H1 (cell line): ENCODE results near the gene RNF214. TPM values are rescaled to one million over a fixed set of nuclear protein-coding genes. Genes with fewer than 3 reads are reported as not detected.

Experiments
- CTCF ChIA-PET: fragments of 300-600 bp; sonication (Branson Sonifier 250); formaldehyde crosslinking; loops from one replicate; lab custom pipeline; 2021; ENCODE audit not compliant: partially characterized antibody; lab: Charles Lee
- POLR2A ChIA-PET: fragments of 300-600 bp; sonication (Branson Sonifier 250); formaldehyde crosslinking; loops from one replicate; lab custom pipeline; 2021; ENCODE audit warnings: inconsistent platforms; ENCODE audit not compliant: partially characterized antibody; lab: Charles Lee
- DNase-seq, 2 experiments: peaks; one replicate each; pipeline versions ENCODE4 v3.0.0 to v3.0.0-alpha.2; 2010 to 2022; ENCODE audit warnings: low spot score in 2 of 2, low read depth in 1 of 2, mixed read lengths in 1 of 2
- FAIRE-seq: peaks from 2 replicates; lab custom pipeline; 2011; peaks lifted over from hg19 to GRCh38; lab: Jason Lieb, UNC
- H2AFZ ChIP-seq: 2 replicates; pipeline ENCODE4 v1.8.1; 2012; ENCODE audit warnings: low read length, inconsistent platforms
- H2AK5ac ChIP-seq: 2 replicates; pipeline ENCODE4 v1.6.1; 2013; ENCODE audit warnings: low read depth, low read length
- H2BK120ac ChIP-seq: replicated peaks from 2 replicates; pipeline ENCODE3; 2013; ENCODE audit warnings: low read depth, low read length, inconsistent platforms
- H2BK12ac ChIP-seq: 2 replicates; pipeline ENCODE4 v1.6.1; 2013; ENCODE audit warnings: low read depth, low read length
- H2BK15ac ChIP-seq: 2 replicates; pipeline ENCODE4 v1.6.1; 2013; ENCODE audit warnings: low read length
- H2BK20ac ChIP-seq: 2 replicates; pipeline ENCODE4 v1.6.1; 2013; ENCODE audit warnings: low read length
- H2BK5ac ChIP-seq: 2 replicates; pipeline ENCODE4 v1.6.1; 2013; ENCODE audit warnings: low read depth, low read length
- H3K14ac ChIP-seq: 2 replicates; pipeline ENCODE4 v1.6.1; 2013; ENCODE audit warnings: inconsistent platforms; ENCODE audit not compliant: insufficient read length
- H3K18ac ChIP-seq: 2 replicates; pipeline ENCODE4 v1.6.1; 2013; ENCODE audit warnings: low read length; ENCODE audit errors: extremely low read depth
- H3K23ac ChIP-seq: 2 replicates; pipeline ENCODE4 v1.6.1; 2013; ENCODE audit warnings: inconsistent platforms; ENCODE audit not compliant: insufficient read length
- H3K23me2 ChIP-seq: 2 replicates; pipeline ENCODE4 v1.6.1; 2013; ENCODE audit warnings: low read depth, low read length
- H3K27ac ChIP-seq: 2 replicates; pipeline ENCODE4 v1.6.1; 2011; ENCODE audit warnings: low read depth, low read length, inconsistent platforms
- H3K27me3 ChIP-seq, 4 experiments: replicated peaks in 1 of 4; 1 replicate in 1 of 4; 2 replicates in 3 of 4; pipeline versions ENCODE4 v1.6.1 to v1.8.1; 2011 to 2013; ENCODE audit warnings: low read length in 3 of 4, mild to moderate bottlenecking in 3 of 4, inconsistent platforms in 2 of 4, mixed read lengths in 2 of 4, moderate library complexity in 1 of 4; ENCODE audit not compliant: control insufficient read depth in 3 of 4, insufficient read depth in 3 of 4; ENCODE audit errors: extremely low read depth in 1 of 4
- H3K36me3 ChIP-seq, 4 experiments: 2 replicates each; pipeline versions ENCODE4 v1.6.1 to v1.8.1; 2011 to 2013; ENCODE audit warnings: mild to moderate bottlenecking in 4 of 4, low read length in 3 of 4, moderate library complexity in 2 of 4, control low read depth in 1 of 4, inconsistent platforms in 1 of 4; ENCODE audit not compliant: insufficient read depth in 4 of 4, control insufficient read depth in 2 of 4
- H3K4ac ChIP-seq: replicated peaks from 2 replicates; pipeline ENCODE3; 2013; ENCODE audit warnings: low read length, low read depth, mixed read lengths, inconsistent platforms; ENCODE audit not compliant: insufficient read length
- H3K4me1 ChIP-seq, 4 experiments: replicated peaks in 1 of 4; 1 replicate in 1 of 4; 2 replicates in 3 of 4; pipeline versions ENCODE4 v1.6.1 to v1.8.1; 2011 to 2013; ENCODE audit warnings: low read length in 3 of 4, inconsistent platforms in 2 of 4, mixed read lengths in 1 of 4; ENCODE audit not compliant: insufficient read depth in 4 of 4, control insufficient read depth in 3 of 4
- H3K4me2 ChIP-seq, 2 experiments: 2 replicates each; pipeline versions ENCODE4 v1.6.1 to v1.8.1; 2011 to 2013; ENCODE audit warnings: low read depth in 2 of 2, low read length in 2 of 2, control low read depth in 1 of 2, inconsistent platforms in 1 of 2, mild to moderate bottlenecking in 1 of 2; ENCODE audit not compliant: insufficient read depth in 1 of 2
- H3K4me3 ChIP-seq, 4 experiments: fragments of 200-600, 300-600 bp in 1 of 4; sonication (generic), shearing (Covaris generic), sonication (Bioruptor Twin) in 1 of 4; 2 replicates each; pipeline versions ENCODE4 v1.5.1 to v1.8.1; 2011 to 2016; ENCODE audit warnings: low read length in 4 of 4, low read depth in 3 of 4, control low read depth in 2 of 4, inconsistent platforms in 2 of 4, mild to moderate bottlenecking in 2 of 4, mixed read lengths in 1 of 4, moderate library complexity in 1 of 4; ENCODE audit not compliant: insufficient read depth in 2 of 4; ENCODE audit errors: extremely low read depth in 1 of 4
- H3K56ac ChIP-seq: replicated peaks from 2 replicates; pipeline ENCODE3; 2013; ENCODE audit warnings: low read depth, mild to moderate bottlenecking, mixed read lengths, low read length, inconsistent platforms; ENCODE audit not compliant: insufficient read length
- H3K79me1 ChIP-seq: 2 replicates; pipeline ENCODE4 v1.6.1; 2013; ENCODE audit warnings: low read depth, low read length, control low read depth
- H3K79me2 ChIP-seq, 2 experiments: 2 replicates each; pipeline versions ENCODE4 v1.6.1 to v1.8.1; 2012 to 2013; ENCODE audit warnings: low read length in 2 of 2, mild to moderate bottlenecking in 2 of 2, inconsistent platforms in 1 of 2; ENCODE audit not compliant: insufficient read depth in 2 of 2, control insufficient read depth in 1 of 2
- H3K9ac ChIP-seq, 4 experiments: replicated peaks in 1 of 4; 1 replicate in 1 of 4; 2 replicates in 3 of 4; pipeline versions ENCODE4 v1.6.1 to v1.8.1; 2011 to 2013; ENCODE audit warnings: low read depth in 3 of 4, low read length in 3 of 4, control low read depth in 2 of 4, mild to moderate bottlenecking in 2 of 4, moderate library complexity in 2 of 4, inconsistent platforms in 1 of 4; ENCODE audit errors: extremely low read depth in 1 of 4
- H3K9me3 ChIP-seq, 2 experiments: 2 replicates each; pipeline versions ENCODE4 v1.6.1 to v1.8.1; 2012 to 2013; ENCODE audit warnings: mild to moderate bottlenecking in 2 of 2, moderate library complexity in 2 of 2, control low read depth in 1 of 2, inconsistent platforms in 1 of 2, low read depth in 1 of 2, low read length in 1 of 2, mixed read lengths in 1 of 2; ENCODE audit not compliant: insufficient read depth in 2 of 2
- H4K20me1 ChIP-seq, 2 experiments: replicated peaks in 1 of 2; 2 replicates each; pipeline versions ENCODE3 to v1.8.1; 2011 to 2013; ENCODE audit warnings: inconsistent platforms in 2 of 2, low read length in 2 of 2, mild to moderate bottlenecking in 1 of 2; ENCODE audit not compliant: insufficient read depth in 2 of 2, control insufficient read depth in 1 of 2
- H4K5ac ChIP-seq: 2 replicates; pipeline ENCODE4 v1.6.1; 2013; ENCODE audit warnings: low read length, low read depth, mixed read lengths, inconsistent platforms; ENCODE audit not compliant: insufficient read length
- H4K8ac ChIP-seq: 2 replicates; pipeline ENCODE4 v1.8.0; 2013; ENCODE audit warnings: mild to moderate bottlenecking, moderate library complexity, low read length, inconsistent platforms; ENCODE audit not compliant: insufficient read depth; ENCODE audit errors: extremely low read depth
- H4K91ac ChIP-seq: replicated peaks from 2 replicates; pipeline ENCODE3; 2013; ENCODE audit warnings: low read length, mixed read lengths, inconsistent platforms; ENCODE audit not compliant: insufficient read length
- CREB1 ChIP-seq: IDR thresholded peaks from 2 replicates; pipeline ENCODE4 v1.6.1; 2012; ENCODE audit warnings: inconsistent platforms
- EP300 ChIP-seq, 2 experiments: IDR thresholded peaks; 1 replicate in 1 of 2; 2 replicates in 1 of 2; pipeline ENCODE4 v1.6.1; 2011 to 2012; ENCODE audit warnings: low read depth in 2 of 2, low read length in 2 of 2, mild to moderate bottlenecking in 2 of 2, borderline replicate concordance in 1 of 2, inconsistent platforms in 1 of 2, moderate library complexity in 1 of 2
- HDAC6 ChIP-seq: IDR thresholded peaks from one replicate; pipeline ENCODE4 v1.7.1; 2012; ENCODE audit warnings: low read depth, mild to moderate bottlenecking, inconsistent platforms, low read length, moderate library complexity
- JUND ChIP-seq: IDR thresholded peaks from 2 replicates; pipeline ENCODE4 v1.6.1; 2011; ENCODE audit warnings: mild to moderate bottlenecking, improper control_type of control experiment, low read length
- KDM1A ChIP-seq: fragments of 200-600, 300-600 bp; sonication (generic); IDR thresholded peaks from 2 replicates; pipeline ENCODE4 v1.7.1; 2016; ENCODE audit warnings: mild to moderate bottlenecking, low read length, borderline replicate concordance
- MAFK ChIP-seq: IDR thresholded peaks from 2 replicates; pipeline ENCODE4 v1.6.1; 2012; ENCODE audit warnings: low read depth, mild to moderate bottlenecking, improper control_type of control experiment, low read length
- NRF1 ChIP-seq: IDR thresholded peaks from 2 replicates; pipeline ENCODE4 v1.6.1; 2011; ENCODE audit warnings: mild to moderate bottlenecking, low read depth, low read length, improper control_type of control experiment
- SIN3A ChIP-seq, 2 experiments: IDR thresholded peaks in 1 of 2; conservative IDR thresholded peaks in 1 of 2; 2 replicates each; pipeline ENCODE4 v1.6.1; 2011 to 2012; ENCODE audit warnings: low read length in 2 of 2, improper control_type of control experiment in 1 of 2, low read depth in 1 of 2, mild to moderate bottlenecking in 1 of 2
- SIRT6 ChIP-seq: IDR thresholded peaks from one replicate; pipeline ENCODE4 v1.7.1; 2012; ENCODE audit warnings: low read length, inconsistent platforms
- TAF7 ChIP-seq: optimal IDR thresholded peaks from 2 replicates; pipeline ENCODE3; 2011; ENCODE audit warnings: low read depth, mild to moderate bottlenecking, inconsistent platforms, low read length, moderate library complexity, borderline replicate concordance
- WGBS, 2 experiments: shearing (Covaris generic) in 1 of 2; methylation state at CpG; one replicate each; pipeline versions ENCODE4 v1.1.6 to v1.1.7; 2013 to 2015; ENCODE audit warnings: low lambda C conversion rate in 2 of 2, mixed read lengths in 2 of 2, inconsistent platforms in 1 of 2, low coverage in 1 of 2, missing lambda C conversion rate in 1 of 2; ENCODE audit not compliant: insufficient replicate concordance in 2 of 2, insufficient coverage in 1 of 2, insufficient read length in 1 of 2; ENCODE audit errors: extremely low coverage in 1 of 2, missing lambda C conversion rate in 1 of 2; 5-methylcytosine and 5-hydroxymethylcytosine counted together
- polyA plus RNA-seq, 7 experiments: library from polyadenylated mRNA; depleted of rRNA in 3 of 7; stranded (reverse) in 5 of 7; unstranded in 2 of 7; fragments of >200 nt in 5 of 7; fragments of 200-250 nt in 2 of 7; gene quantifications; 1 replicate in 5 of 7; 2 replicates in 1 of 7; 4 replicates in 1 of 7; pipeline versions ENCODE4 v1.2.1 to v1.2.3, GENCODE V29; 2011 to 2013; ENCODE audit warnings: missing spikeins in 2 of 7, mixed read lengths in 2 of 7
- total RNA-seq: library from RNA; stranded (reverse); fragmentation: NEBNext Ultra II Directional; extraction: Animal tissue kit (Norgen Biotek cat#: 25700); gene quantifications from 2 replicates; pipeline ENCODE4 v1.2.1, GENCODE V29; 2021
- TF ChIP-seq, protein P1 (sequence below): IDR thresholded peaks from 2 replicates; pipeline ENCODE4 v1.6.1; 2012; ENCODE audit warnings: low read length, inconsistent platforms

RNF214 gene
- total and polyA plus RNA-seq, 2 of the 8 experiments (the other 6 are each of a cell fraction or from before 2014, with no cell fraction given), result 34.9 to 35.6 TPM

DNA sequence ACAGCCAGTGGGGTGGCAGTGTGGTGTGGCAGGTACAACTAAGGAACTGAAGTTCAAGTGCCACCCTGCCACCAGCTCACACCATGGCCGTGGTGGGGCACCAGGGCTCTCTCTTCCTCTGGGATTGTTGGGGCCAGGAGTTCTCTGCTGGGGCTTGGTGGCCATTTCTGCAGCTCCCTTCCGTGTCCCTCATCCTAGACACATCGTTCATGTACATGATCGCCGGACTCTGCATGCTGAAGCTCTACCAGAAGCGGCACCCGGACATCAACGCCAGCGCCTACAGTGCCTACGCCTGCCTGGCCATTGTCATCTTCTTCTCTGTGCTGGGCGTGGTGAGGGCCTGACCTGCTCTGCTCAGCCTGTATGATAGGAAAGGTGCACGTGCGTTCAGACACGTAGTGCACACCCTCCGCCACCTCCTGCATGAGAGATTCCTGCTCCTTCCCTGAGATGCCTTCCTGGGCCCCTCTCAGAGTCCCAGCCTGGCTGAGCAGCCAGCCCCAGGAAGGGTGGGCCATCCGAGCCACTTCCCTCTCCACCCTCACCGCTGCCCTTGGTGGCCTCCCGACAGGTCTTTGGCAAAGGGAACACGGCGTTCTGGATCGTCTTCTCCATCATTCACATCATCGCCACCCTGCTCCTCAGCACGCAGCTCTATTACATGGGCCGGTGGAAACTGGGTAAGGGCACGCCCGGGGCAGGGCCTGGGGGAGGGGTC, 40.6 kb upstream of the RNF214 start:
- Histone ChIP-seq H3K79me1 (no peaks in the 10 kb centered on the region), H2AK5ac (no peak overlapping the region), H3K4ac (no peak overlapping the region), H3K27ac (no peak overlapping the region), H2BK120ac (no peak overlapping the region), H2AFZ (no peak overlapping the region), H2BK15ac (no peak overlapping the region), H3K23me2 (no peaks in the 10 kb centered on the region), H3K4me3 (no peak overlapping the region), H2BK20ac (no peak overlapping the region), H3K14ac (no peak overlapping the region), H3K9me3 (no peaks in the 10 kb centered on the region), H4K8ac (no peak overlapping the region), H3K4me1 (no peaks in the 10 kb centered on the region), H3K18ac (no peak overlapping the region), H3K36me3 (peaks cover 0 to 11% (median 1%) of the 10 kb centered on the region in 4 experiments; a peak in 3 of 8 replicates), H4K20me1 (peaks cover 2% of the 10 kb centered on the region in 2 experiments), H2BK5ac (peak overlapping the region; percentile 39; the same call in 1 of the 2 replicates), H3K9ac (no peak overlapping the region), H3K4me2 (no peak overlapping the region), H3K23ac (no peak overlapping the region), H3K79me2 (no peaks in the 10 kb centered on the region), H4K5ac (no peak overlapping the region), H3K27me3 (no peaks in the 10 kb centered on the region), H2BK12ac (no peak overlapping the region), H3K56ac (no peak overlapping the region), H4K91ac (no peak overlapping the region)
- ChIA-PET CTCF (interaction anchor here (1.4 to 18.7 kb wide), 3 partner anchors 9 to 30 kb away, joined by 5 to 449 read pairs (median 249); partner anchors contain the start of genes PCSK7, RNF214 and SIDT2), POLR2A (interaction anchor here (1.5 to 3.0 kb wide), 2 partner anchors 10 to 12 kb away, joined by 4 to 14 read pairs; no protein-coding TSS in a partner anchor)
- no peak for DNase-seq
- no peak for FAIRE-seq
- 94% methylated on average over 22 of the region's 26 CpGs; no CpG with 5 or more reads in 1 of the 2 experiments for WGBS, 2 experiments
- TF ChIP-seq SIRT6, result no peak
- no peak for TF ChIP-seq EP300 (IDR thresholded peaks at IDR 0.05; ENCODE audit: borderline replicate concordance in 1 of 2, low read depth in 2 of 2, low read length in 2 of 2)
- TF ChIP-seq HDAC6, result no peak
- no peak for TF ChIP-seq NRF1
- no peak for TF ChIP-seq TAF7
- no peak for TF ChIP-seq MAFK
- TF ChIP-seq CREB1, result no peak
- TF ChIP-seq JUND, result no peak
- TF ChIP-seq KDM1A, result no peak
- TF ChIP-seq, protein P1, sequence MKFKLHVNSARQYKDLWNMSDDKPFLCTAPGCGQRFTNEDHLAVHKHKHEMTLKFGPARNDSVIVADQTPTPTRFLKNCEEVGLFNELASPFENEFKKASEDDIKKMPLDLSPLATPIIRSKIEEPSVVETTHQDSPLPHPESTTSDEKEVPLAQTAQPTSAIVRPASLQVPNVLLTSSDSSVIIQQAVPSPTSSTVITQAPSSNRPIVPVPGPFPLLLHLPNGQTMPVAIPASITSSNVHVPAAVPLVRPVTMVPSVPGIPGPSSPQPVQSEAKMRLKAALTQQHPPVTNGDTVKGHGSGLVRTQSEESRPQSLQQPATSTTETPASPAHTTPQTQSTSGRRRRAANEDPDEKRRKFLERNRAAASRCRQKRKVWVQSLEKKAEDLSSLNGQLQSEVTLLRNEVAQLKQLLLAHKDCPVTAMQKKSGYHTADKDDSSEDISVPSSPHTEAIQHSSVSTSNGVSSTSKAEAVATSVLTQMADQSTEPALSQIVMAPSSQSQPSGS, result no peak
- TF ChIP-seq SIN3A (conservative IDR thresholded peaks at IDR 0.05 in 1 of 2, IDR thresholded peaks at IDR 0.05 in 1 of 2; ENCODE audit: low read depth in 1 of 2, low read length in 2 of 2), result no peak
